Activated naive CD8-positive, alpha-beta T cell (primary cell): ENCODE measurements around the gene JAG2.
"Not testable (repeated sequence)": the region's sequence is repeated elsewhere in the genome, so short reads cannot be mapped to it uniquely, and the experiment has no call there.

Source experiments
- H3K27ac Mint-ChIP-seq: one replicate; pipeline ENCODE4 v1.8.0; 2021; ENCODE audit warnings: mixed read lengths
- H3K27me3 Mint-ChIP-seq: one replicate; pipeline ENCODE4 v1.8.0; 2021; ENCODE audit warnings: mixed read lengths
- H3K36me3 Mint-ChIP-seq: one replicate; pipeline ENCODE4 v1.8.0; 2021; ENCODE audit warnings: mixed read lengths
- H3K4me1 Mint-ChIP-seq: one replicate; pipeline ENCODE4 v1.8.0; 2021; ENCODE audit warnings: low read depth, mixed read lengths
- H3K4me3 Mint-ChIP-seq: one replicate; pipeline ENCODE4 v1.8.0; 2021; ENCODE audit warnings: mild to moderate bottlenecking, mixed read lengths
- H3K9me3 Mint-ChIP-seq: one replicate; pipeline ENCODE4 v1.8.0; 2021; ENCODE audit warnings: low read depth, mixed read lengths

The JAG2 gene

GRCh38 chr14:105123064-105123665 is 45.4 kb downstream of the JAG2 start:
- Mint-ChIP-seq H3K36me3 (peaks cover 6% of the 10 kb centered on the region), H3K4me3 (no peak overlapping the region), H3K27ac (no peak overlapping the region), H3K4me1 (no peaks in the 10 kb centered on the region), H3K9me3 (peaks cover 13% of the 10 kb centered on the region), H3K27me3 (peaks cover 12% of the 10 kb centered on the region)

- Mint-ChIP-seq H3K4me3 (no peak overlapping the region), H3K36me3 (peaks cover 6% of the 10 kb centered on the region), H3K9me3 (peaks cover 13% of the 10 kb centered on the region), H3K4me1 (no peaks in the 10 kb centered on the region), H3K27ac (no peak overlapping the region), H3K27me3 (peaks cover 10% of the 10 kb centered on the region)
Measured at GRCh38 chr14:105120056-105120455, 48.5 kb downstream of the JAG2 start.

- Mint-ChIP-seq H3K27me3 (peaks cover 10% of the 10 kb centered on the region), H3K36me3 (peaks cover 6% of the 10 kb centered on the region), H3K4me3 (no peak overlapping the region), H3K9me3 (peaks cover 13% of the 10 kb centered on the region), H3K27ac (no peak overlapping the region), H3K4me1 (no peaks in the 10 kb centered on the region)
Measured at GRCh38 chr14:105119408-105120025, 49.1 kb downstream of the JAG2 start.

- H3K36me3 Mint-ChIP-seq = peaks cover 6% of the 10 kb centered on the region
- H3K9me3 Mint-ChIP-seq = peaks cover 13% of the 10 kb centered on the region
- no peak overlapping the region for H3K4me3 Mint-ChIP-seq
- H3K4me1 Mint-ChIP-seq = no peaks in the 10 kb centered on the region
- peaks cover 10% of the 10 kb centered on the region for H3K27me3 Mint-ChIP-seq
- H3K27ac Mint-ChIP-seq = no peak overlapping the region
Measured at GRCh38 chr14:105118646-105119407, 49.7 kb downstream of the JAG2 start.

- H3K9me3 Mint-ChIP-seq = peaks cover 13% of the 10 kb centered on the region
- H3K36me3 Mint-ChIP-seq = peaks cover 6% of the 10 kb centered on the region
- no peaks in the 10 kb centered on the region for H3K4me1 Mint-ChIP-seq
- no peak overlapping the region for H3K4me3 Mint-ChIP-seq
- H3K27me3 Mint-ChIP-seq = peaks cover 10% of the 10 kb centered on the region
- no peak overlapping the region for H3K27ac Mint-ChIP-seq
Measured at GRCh38 chr14:105117710-105118385, 50.7 kb downstream of the JAG2 start.

GRCh38 chr14:105117257-105117646 is 51.3 kb downstream of the JAG2 start:
- H3K4me1 Mint-ChIP-seq = no peaks in the 10 kb centered on the region
- H3K36me3 Mint-ChIP-seq = peaks cover 6% of the 10 kb centered on the region
- H3K4me3 Mint-ChIP-seq = no peak overlapping the region
- H3K27me3 Mint-ChIP-seq = peaks cover 10% of the 10 kb centered on the region
- peaks cover 13% of the 10 kb centered on the region for H3K9me3 Mint-ChIP-seq
- no peak overlapping the region for H3K27ac Mint-ChIP-seq

GRCh38 chr14:105116451-105117256 is 51.9 kb downstream of the JAG2 start:
- H3K27ac Mint-ChIP-seq = no peak overlapping the region
- peaks cover 10% of the 10 kb centered on the region for H3K9me3 Mint-ChIP-seq
- H3K4me1 Mint-ChIP-seq = no peaks in the 10 kb centered on the region
- peaks cover 8% of the 10 kb centered on the region for H3K27me3 Mint-ChIP-seq
- H3K36me3 Mint-ChIP-seq = peaks cover 6% of the 10 kb centered on the region
- H3K4me3 Mint-ChIP-seq = no peak overlapping the region

GRCh38 chr14:105109243-105109642 is 59.3 kb downstream of the JAG2 start:
- H3K4me1 Mint-ChIP-seq, H3K27ac Mint-ChIP-seq, H3K4me3 Mint-ChIP-seq, H3K9me3 Mint-ChIP-seq, H3K36me3 Mint-ChIP-seq: not testable (repeated sequence)
- peaks cover 16% of the 10 kb centered on the region for H3K27me3 Mint-ChIP-seq

GRCh38 chr14:105108516-105108864 is 60.1 kb downstream of the JAG2 start:
- Mint-ChIP-seq H3K36me3 (peaks cover 2% of the 10 kb centered on the region), H3K4me1 (no peaks in the 10 kb centered on the region), H3K9me3 (no peaks in the 10 kb centered on the region), H3K27ac (no peak overlapping the region), H3K27me3 (peaks cover 21% of the 10 kb centered on the region), H3K4me3 (no peak overlapping the region)

GRCh38 chr14:105107781-105108515 is 60.6 kb downstream of the JAG2 start:
- Mint-ChIP-seq H3K27ac (no peak overlapping the region), H3K4me3 (no peak overlapping the region), H3K9me3 (no peaks in the 10 kb centered on the region), H3K4me1 (no peaks in the 10 kb centered on the region), H3K36me3 (peaks cover 2% of the 10 kb centered on the region), H3K27me3 (peaks cover 21% of the 10 kb centered on the region)

- H3K27ac Mint-ChIP-seq = no peak overlapping the region
- H3K36me3 Mint-ChIP-seq = peaks cover 2% of the 10 kb centered on the region
- H3K27me3 Mint-ChIP-seq = peaks cover 21% of the 10 kb centered on the region
- H3K4me3 Mint-ChIP-seq = no peak overlapping the region
- no peaks in the 10 kb centered on the region for H3K4me1 Mint-ChIP-seq
- H3K9me3 Mint-ChIP-seq = no peaks in the 10 kb centered on the region
Measured at GRCh38 chr14:105107351-105107750, 61.2 kb downstream of the JAG2 start.

GRCh38 chr14:105105158-105105557 is 63.4 kb downstream of the JAG2 start:
- H3K27ac Mint-ChIP-seq = no peak overlapping the region
- no peaks in the 10 kb centered on the region for H3K4me1 Mint-ChIP-seq
- peaks cover 24% of the 10 kb centered on the region for H3K27me3 Mint-ChIP-seq

GRCh38 chr14:105102893-105103292 is 65.7 kb downstream of the JAG2 start:
- peaks cover 20% of the 10 kb centered on the region for H3K27me3 Mint-ChIP-seq
- no peaks in the 10 kb centered on the region for H3K9me3 Mint-ChIP-seq
- H3K27ac Mint-ChIP-seq = no peak overlapping the region
- H3K4me3 Mint-ChIP-seq = no peak overlapping the region
- H3K4me1 Mint-ChIP-seq = no peaks in the 10 kb centered on the region
- peaks cover 2% of the 10 kb centered on the region for H3K36me3 Mint-ChIP-seq

More at GRCh38 chr14:105105158-105105557, 63.4 kb downstream of the JAG2 start:
- no peaks in the 10 kb centered on the region for H3K9me3 Mint-ChIP-seq
- no peak overlapping the region for H3K4me3 Mint-ChIP-seq
- peaks cover 2% of the 10 kb centered on the region for H3K36me3 Mint-ChIP-seq

GRCh38 chr14:105102361-105102870 is 66.2 kb downstream of the JAG2 start:
- Mint-ChIP-seq H3K36me3 (peaks cover 2% of the 10 kb centered on the region), H3K27ac (no peak overlapping the region), H3K9me3 (no peaks in the 10 kb centered on the region), H3K27me3 (peaks cover 20% of the 10 kb centered on the region), H3K4me1 (no peaks in the 10 kb centered on the region), H3K4me3 (no peak overlapping the region)
